OCI-LY7 (cell line): ENCODE results near the gene DHX38.

Source experiments
- CTCF ChIP-seq: fragments of 200-600 bp; sonication (generic); conservative IDR thresholded peaks from 2 replicates; pipeline ENCODE4 v1.5.1; 2014; ENCODE audit warnings: mild to moderate bottlenecking, antibody characterized with exemption, low read length, moderate library complexity, mixed read lengths
- EZH2phosphoT487 ChIP-seq: fragments of 200-600 bp; sonication (generic); IDR thresholded peaks from 2 replicates; pipeline ENCODE4 v1.6.1; 2018; ENCODE audit warnings: low read depth, borderline replicate concordance, mild to moderate bottlenecking, mixed run types, antibody characterized with exemption, low read length, moderate library complexity, mixed read lengths

- TF ChIP-seq CTCF (no peak), EZH2phosphoT487 (no peak)
These were observed 33.2 kb upstream of the DHX38 start for GRCh38 chr16:72060405-72060804.
